Fibroblast of lung (primary cell): ENCODE results near the gene TARBP2. TPM values are rescaled to one million over a fixed set of nuclear protein-coding genes. Genes with fewer than 3 reads are reported as not detected.

ENCODE experiments used
- DNase-seq, 2 donors: peaks; one replicate each; pipeline versions ENCODE4 v3.0.0 to v3.0.0-alpha.2; 2010; ENCODE audit warnings: low read depth in 2 of 2
- H2AFZ ChIP-seq: 2 replicates; pipeline ENCODE4 v1.5.1; 2012; ENCODE audit warnings: low read length, control low read depth, inconsistent platforms
- H3K27ac ChIP-seq: 2 replicates; pipeline ENCODE4 v1.5.1; 2011; ENCODE audit warnings: low read length, control low read depth; ENCODE audit not compliant: insufficient read depth
- H3K27me3 ChIP-seq: 2 replicates; pipeline ENCODE4 v1.5.1; 2011; ENCODE audit warnings: mild to moderate bottlenecking, low read length; ENCODE audit not compliant: control insufficient read depth, insufficient read depth
- H3K36me3 ChIP-seq: 2 replicates; pipeline ENCODE4 v1.5.1; 2011; ENCODE audit warnings: low read length; ENCODE audit not compliant: control insufficient read depth, insufficient read depth
- H3K4me1 ChIP-seq: 2 replicates; pipeline ENCODE4 v1.5.1; 2011; ENCODE audit warnings: low read length; ENCODE audit not compliant: control insufficient read depth, insufficient read depth; ENCODE audit errors: extremely low read depth
- H3K4me2 ChIP-seq: 2 replicates; pipeline ENCODE4 v1.5.1; 2011; ENCODE audit warnings: low read length, control low read depth; ENCODE audit not compliant: insufficient read depth; ENCODE audit errors: extremely low read depth
- H3K4me3 ChIP-seq, 4 experiments: fragments of 200-600 bp in 1 of 4; sonication (generic) in 1 of 4; replicated peaks in 1 of 4; 2 replicates each; pipeline ENCODE4 v1.5.1; 2011 to 2016; ENCODE audit warnings: low read length in 4 of 4, low read depth in 3 of 4, mild to moderate bottlenecking in 3 of 4, control low read depth in 2 of 4, inconsistent platforms in 1 of 4, mixed read lengths in 1 of 4; ENCODE audit not compliant: insufficient read depth in 1 of 4; ENCODE audit errors: control extremely low read depth in 1 of 4
- H3K79me2 ChIP-seq: 2 replicates; pipeline ENCODE4 v1.5.1; 2012; ENCODE audit warnings: mild to moderate bottlenecking, low read length, inconsistent platforms; ENCODE audit not compliant: control insufficient read depth, insufficient read depth
- H3K9ac ChIP-seq: 2 replicates; pipeline ENCODE4 v1.5.1; 2011; ENCODE audit warnings: mild to moderate bottlenecking, low read length, control low read depth; ENCODE audit not compliant: insufficient read depth
- H3K9me3 ChIP-seq: 2 replicates; pipeline ENCODE4 v1.5.1; 2012; ENCODE audit warnings: low read depth, low read length; ENCODE audit not compliant: control insufficient read depth, insufficient read depth
- H4K20me1 ChIP-seq: 2 replicates; pipeline ENCODE4 v1.5.1; 2011; ENCODE audit warnings: low read length; ENCODE audit not compliant: control insufficient read depth, insufficient read depth; ENCODE audit errors: extremely low read depth
- CTCF ChIP-seq, 2 donors: IDR thresholded peaks in 1 of 2; conservative IDR thresholded peaks in 1 of 2; 1 replicate in 1 of 2; 2 replicates in 1 of 2; pipeline ENCODE4 v1.5.1; 2011 to 2012; ENCODE audit warnings: low read length in 2 of 2, control low read depth in 1 of 2, inconsistent platforms in 1 of 2, low read depth in 1 of 2, mild to moderate bottlenecking in 1 of 2
- EZH2 ChIP-seq: IDR thresholded peaks from 2 replicates; pipeline ENCODE4 v1.5.1; 2012; ENCODE audit warnings: low read length, control low read depth, mild to moderate bottlenecking; ENCODE audit errors: missing control alignments
- polyA plus RNA-seq, 2 donors: library from polyadenylated mRNA; depleted of rRNA in 1 of 2; stranded (reverse) in 1 of 2; unstranded in 1 of 2; fragments of >200 nt; gene quantifications; 2 replicates each; pipeline ENCODE4 v1.2.1, GENCODE V29; 2011 to 2012; ENCODE audit warnings: missing spikeins in 1 of 2
- total RNA-seq: library from RNA; depleted of rRNA; stranded (reverse); fragments of >200 nt; gene quantifications from 2 replicates; pipeline ENCODE4 v1.2.1, GENCODE V29; 2014

Gene TARBP2
- total and polyA plus RNA-seq, 2 donors (not counting 1 experiment from before 2014, with no cell fraction given), result 19.8 to 39.3 TPM

- H3K4me3 ChIP-seq, result no peak overlapping the region
- no peaks in the 10 kb centered on the region for H3K27me3 ChIP-seq
- no peaks in the 10 kb centered on the region for H3K4me1 ChIP-seq
- no peaks in the 10 kb centered on the region for H4K20me1 ChIP-seq
- H3K4me2 ChIP-seq, result no peak overlapping the region
- no peak for TF ChIP-seq CTCF (conservative IDR thresholded peaks at IDR 0.05 in 1 of 2, IDR thresholded peaks at IDR 0.05 in 1 of 2; ENCODE audit: low read depth in 1 of 2, low read length in 2 of 2)
- no peak for TF ChIP-seq EZH2
- H3K36me3 ChIP-seq, result peaks cover 17% of the 10 kb centered on the region
- no peaks in the 10 kb centered on the region for H3K79me2 ChIP-seq
- DNase-seq, result no peak
- H3K9ac ChIP-seq, result no peak overlapping the region
- H2AFZ ChIP-seq, result no peak overlapping the region
- H3K27ac ChIP-seq, result no peak overlapping the region
- H3K9me3 ChIP-seq, result no peaks in the 10 kb centered on the region
These were observed 13.7 kb downstream of the TARBP2 start for GRCh38 chr12:53514628-53515290.

- Histone ChIP-seq H2AFZ (no peak overlapping the region), H3K9me3 (no peaks in the 10 kb centered on the region), H3K79me2 (no peaks in the 10 kb centered on the region), H4K20me1 (no peaks in the 10 kb centered on the region), H3K4me3 (no peak overlapping the region), H3K27ac (no peak overlapping the region), H3K27me3 (no peaks in the 10 kb centered on the region), H3K4me2 (no peak overlapping the region), H3K36me3 (peaks cover 17% of the 10 kb centered on the region), H3K9ac (no peak overlapping the region), H3K4me1 (no peaks in the 10 kb centered on the region)
- no peak for DNase-seq
- TF ChIP-seq EZH2 (no peak), CTCF (conservative IDR thresholded peaks at IDR 0.05 in 1 of 2, IDR thresholded peaks at IDR 0.05 in 1 of 2; ENCODE audit: low read depth in 1 of 2, low read length in 2 of 2) (no peak)
These were observed 14.2 kb downstream of the TARBP2 start for GRCh38 chr12:53515291-53515680.

- Histone ChIP-seq H4K20me1 (no peaks in the 10 kb centered on the region), H2AFZ (no peak overlapping the region), H3K4me3 (no peak overlapping the region), H3K9me3 (no peaks in the 10 kb centered on the region), H3K4me2 (no peak overlapping the region), H3K9ac (no peak overlapping the region), H3K36me3 (peaks cover 18% of the 10 kb centered on the region), H3K79me2 (no peaks in the 10 kb centered on the region), H3K27ac (no peak overlapping the region), H3K4me1 (no peaks in the 10 kb centered on the region), H3K27me3 (no peaks in the 10 kb centered on the region)
- no peak for DNase-seq
- no peak for TF ChIP-seq EZH2
- no peak for TF ChIP-seq CTCF (conservative IDR thresholded peaks at IDR 0.05 in 1 of 2, IDR thresholded peaks at IDR 0.05 in 1 of 2; ENCODE audit: low read depth in 1 of 2, low read length in 2 of 2)
These were observed 15.8 kb downstream of the TARBP2 start for GRCh38 chr12:53516758-53517455.
